GM19468 (cell line): Measurements from ENCODE around the gene TTC27.

Experiments
- ATAC-seq: cut with Tn5 transposase; IDR thresholded peaks from one replicate; pipeline ENCODE4 v1.9.1; 2021; ENCODE audit warnings: mild to moderate bottlenecking, moderate library complexity, moderate number of reproducible peaks; ENCODE audit not compliant: unreplicated experiment; ENCODE audit errors: extremely low read depth

Gene TTC27

GRCh38 chr2:32798829-32799228, 171.0 kb downstream of the TTC27 start:
- no peak for ATAC-seq

- no peak for ATAC-seq
Measured at GRCh38 chr2:32801741-32802140, 173.9 kb downstream of the TTC27 start.

GRCh38 chr2:32802877-32803276, 175.0 kb downstream of the TTC27 start:
- ATAC-seq, result no peak

GRCh38 chr2:32804205-32804604, 176.4 kb downstream of the TTC27 start:
- ATAC-seq, result no peak

- no peak for ATAC-seq
Measured at GRCh38 chr2:32805104-32806095, 177.6 kb downstream of the TTC27 start.

- ATAC-seq, result no peak
Measured at GRCh38 chr2:32806857-32807256, 179.0 kb downstream of the TTC27 start.

- ATAC-seq, result no peak
Measured at GRCh38 chr2:32807662-32808061, 179.8 kb downstream of the TTC27 start.

- ATAC-seq, result no peak
Measured at GRCh38 chr2:32810909-32811495, 183.2 kb downstream of the TTC27 start.

GRCh38 chr2:32811696-32812095, 183.8 kb downstream of the TTC27 start:
- ATAC-seq, result no peak

- no peak for ATAC-seq
Measured at GRCh38 chr2:32812316-32812715, 184.5 kb downstream of the TTC27 start.

GRCh38 chr2:32820088-32820487, 192.2 kb downstream of the TTC27 start:
- no peak for ATAC-seq

- no peak for ATAC-seq
Measured at GRCh38 chr2:32820701-32821100, 192.9 kb downstream of the TTC27 start.

GRCh38 chr2:32824070-32824809, 196.4 kb downstream of the TTC27 start:
- ATAC-seq, result no peak

GRCh38 chr2:32825291-32825712, 197.5 kb downstream of the TTC27 start:
- ATAC-seq, result no peak

- no peak for ATAC-seq
Measured at GRCh38 chr2:32830196-32830595, 202.3 kb downstream of the TTC27 start.

GRCh38 chr2:32832821-32833220, 205.0 kb downstream of the TTC27 start:
- no peak for ATAC-seq

GRCh38 chr2:32833709-32834108, 205.9 kb downstream of the TTC27 start:
- ATAC-seq, result no peak

GRCh38 chr2:32835148-32835547, 207.3 kb downstream of the TTC27 start:
- ATAC-seq, result no peak

- ATAC-seq, result no peak
Measured at GRCh38 chr2:32836933-32837332, 209.1 kb downstream of the TTC27 start.

- no peak for ATAC-seq
Measured at GRCh38 chr2:32838418-32838817, 210.6 kb downstream of the TTC27 start.

GRCh38 chr2:32838949-32839348, 211.1 kb downstream of the TTC27 start:
- no peak for ATAC-seq
